Measurements from ENCODE around the gene WDR36. TPM values are rescaled to one million over a fixed set of nuclear protein-coding genes. Genes with fewer than 3 reads are reported as not detected.

WDR36 gene
- total and polyA plus RNA-seq, 8 donors, result 4.0 to 50.7 (median 7.0) TPM

- Histone ChIP-seq H3K27me3 (no peaks in the 10 kb centered on the region), H3K4me1 (no peaks in the 10 kb centered on the region), H3K27ac (no peak overlapping the region), H3K9me3 (no peaks in the 10 kb centered on the region), H3K4me3 (no peak overlapping the region), H3K36me3 (peaks cover 28 to 96% (median 81%) of the 10 kb centered on the region in 4 donors)
- DNase-seq, result no peak
- WGBS, 5 donors, result 87 to 89% (median 88%) methylated on average over 2 of the region's 2 CpGs
- no peak for TF ChIP-seq CTCF (IDR thresholded peaks at IDR 0.05)
- no peak for TF ChIP-seq POLR2A (IDR thresholded peaks at IDR 0.05)
- no peak for TF ChIP-seq EP300 (IDR thresholded peaks at IDR 0.05)
- no peak for TF ChIP-seq POLR2AphosphoS5 (IDR thresholded peaks at IDR 0.05)
- intact Hi-C loops (cut with DNase I; ENCODE audit: low total_unique reads), result no loop called here
Measured at GRCh38 chr5:111119856-111120255, 27.7 kb downstream of the WDR36 start.

- Histone ChIP-seq H3K27me3 (no peaks in the 10 kb centered on the region), H3K36me3 (peaks cover 33 to 99% (median 91%) of the 10 kb centered on the region in 4 donors), H3K27ac (no peak overlapping the region), H3K9me3 (no peaks in the 10 kb centered on the region), H3K4me1 (no peaks in the 10 kb centered on the region), H3K4me3 (no peak overlapping the region)
- TF ChIP-seq POLR2A (IDR thresholded peaks at IDR 0.05) (no peak), EP300 (IDR thresholded peaks at IDR 0.05) (no peak), CTCF (IDR thresholded peaks at IDR 0.05) (no peak), POLR2AphosphoS5 (IDR thresholded peaks at IDR 0.05) (no peak)
- 77 to 92% (median 83%) methylated on average over 2 of the region's 2 CpGs for WGBS, 5 donors
- intact Hi-C loops (cut with DNase I; ENCODE audit: low total_unique reads), result no loop called here
- no peak for DNase-seq
Measured at GRCh38 chr5:111120911-111121310, 28.8 kb downstream of the WDR36 start.

GRCh38 chr5:111121926-111122325 is 29.8 kb downstream of the WDR36 start:
- intact Hi-C loops (cut with DNase I; ENCODE audit: low total_unique reads), result no loop called here
- peaks cover 39 to 99% (median 97%) of the 10 kb centered on the region in 4 donors for H3K36me3 ChIP-seq
- H3K27me3 ChIP-seq, result no peaks in the 10 kb centered on the region
- H3K4me1 ChIP-seq, result no peaks in the 10 kb centered on the region
- no peak overlapping the region for H3K27ac ChIP-seq
- TF ChIP-seq EP300 (IDR thresholded peaks at IDR 0.05), result no peak
- no peak for TF ChIP-seq POLR2AphosphoS5 (IDR thresholded peaks at IDR 0.05)
- TF ChIP-seq CTCF (IDR thresholded peaks at IDR 0.05), result no peak
- no peak for TF ChIP-seq POLR2A (IDR thresholded peaks at IDR 0.05)
- H3K9me3 ChIP-seq, result no peaks in the 10 kb centered on the region
- H3K4me3 ChIP-seq, result no peak overlapping the region
- DNase-seq, result no peak

DNA sequence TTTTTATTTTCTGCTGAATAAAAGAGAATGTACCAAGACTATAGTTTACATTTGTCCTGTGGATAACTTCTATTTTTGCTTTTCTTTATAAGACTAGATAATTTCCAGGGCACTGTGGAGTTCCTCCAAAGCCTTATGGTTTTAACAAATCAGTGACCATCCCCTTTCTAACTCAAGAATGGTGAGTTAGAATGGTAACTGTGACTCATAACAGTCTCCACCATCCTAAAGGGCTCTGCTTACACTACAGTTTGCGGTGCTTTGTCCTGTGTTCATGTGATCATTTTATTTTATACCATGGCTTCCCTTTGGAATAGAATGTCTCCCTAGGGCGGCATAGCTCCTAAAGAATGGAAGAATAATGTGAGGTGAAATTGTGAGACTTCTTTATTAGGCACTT is 30.2 kb downstream of the WDR36 start:
- WGBS, 5 donors, result 50 to 99% (median 67%) methylated on average over 2 of the region's 2 CpGs
- Histone ChIP-seq H3K27me3 (no peaks in the 10 kb centered on the region), H3K4me1 (no peaks in the 10 kb centered on the region), H3K9me3 (no peaks in the 10 kb centered on the region), H3K36me3 (peaks cover 42 to 99% (median 97%) of the 10 kb centered on the region in 4 donors), H3K4me3 (no peak overlapping the region), H3K27ac (no peak overlapping the region)
- intact Hi-C loops (cut with DNase I; ENCODE audit: low total_unique reads), result no loop called here
- TF ChIP-seq POLR2A (IDR thresholded peaks at IDR 0.05), result no peak
- TF ChIP-seq POLR2AphosphoS5 (IDR thresholded peaks at IDR 0.05), result no peak
- TF ChIP-seq CTCF (IDR thresholded peaks at IDR 0.05), result no peak
- no peak for TF ChIP-seq EP300 (IDR thresholded peaks at IDR 0.05)
- no peak for DNase-seq

Measured in stomach (tissue), 9 donors.